Fibroblast of the aortic adventitia (primary cell): ENCODE results near the gene FAM20C. TPM values are rescaled to one million over a fixed set of nuclear protein-coding genes. Genes with fewer than 3 reads are reported as not detected.
"Not testable (repeated sequence)": the region's sequence is repeated elsewhere in the genome, so short reads cannot be mapped to it uniquely, and the experiment has no call there.

ENCODE experiments used
- DNase-seq: peaks from one replicate; pipeline ENCODE4 v3.0.0-alpha.2; 2010; ENCODE audit warnings: low read depth
- H3K4me3 ChIP-seq: 2 replicates; pipeline ENCODE4 v1.5.1; 2011; ENCODE audit warnings: low read depth, mild to moderate bottlenecking, control low read depth, low read length, moderate library complexity
- CTCF ChIP-seq: IDR thresholded peaks from 2 replicates; pipeline ENCODE4 v1.5.1; 2011; ENCODE audit warnings: mild to moderate bottlenecking, low read length, control low read depth, inconsistent platforms; ENCODE audit not compliant: insufficient read depth
- total RNA-seq: library from RNA; depleted of rRNA; stranded (reverse); fragments of >200 nt; gene quantifications from 2 replicates; pipeline ENCODE4 v1.2.3, GENCODE V29; 2012; ENCODE audit warnings: low replicate concordance

FAM20C gene
- total RNA-seq, 1 donor, result 55.5 TPM

GRCh38 chr7:293681-294439 lies 101.5 kb downstream of the FAM20C start:
- TF ChIP-seq CTCF, result no peak
- no peak for DNase-seq
- no peak overlapping the region for H3K4me3 ChIP-seq

- DNase-seq, result no peak
These were observed 102.2 kb downstream of the FAM20C start for GRCh38 chr7:294440-295154.

GRCh38 chr7:295155-296154 lies 103.1 kb downstream of the FAM20C start:
- no peak overlapping the region for H3K4me3 ChIP-seq
- no peak for TF ChIP-seq CTCF
- DNase-seq, result no peak

More at GRCh38 chr7:294440-295154, 102.2 kb downstream of the FAM20C start:
- no peak for TF ChIP-seq CTCF
- no peak overlapping the region for H3K4me3 ChIP-seq

- no peak for DNase-seq
- no peak for TF ChIP-seq CTCF
- H3K4me3 ChIP-seq, result no peak overlapping the region
These were observed 104.1 kb downstream of the FAM20C start for GRCh38 chr7:296373-296945.

- H3K4me3 ChIP-seq, DNase-seq: not testable (repeated sequence)
These were observed 104.8 kb downstream of the FAM20C start for GRCh38 chr7:297141-297540.

- no peak for DNase-seq
- TF ChIP-seq CTCF, result no peak
- no peak overlapping the region for H3K4me3 ChIP-seq
These were observed 105.4 kb downstream of the FAM20C start for GRCh38 chr7:297611-298374.
